Endothelial cell (in vitro differentiated cells): ENCODE measurements around the gene SYT15. TPM values are rescaled to one million over a fixed set of nuclear protein-coding genes. Genes with fewer than 3 reads are reported as not detected.

ENCODE experiments used
- DNase-seq: peaks from one replicate; pipeline ENCODE4 v3.0.0; 2021; ENCODE audit warnings: low spot score
- H3K27ac Mint-ChIP-seq: one replicate; pipeline ENCODE4 v1.8.0; 2021; ENCODE audit warnings: mixed read lengths, inconsistent platforms; ENCODE audit not compliant: unreplicated experiment
- H3K27me3 Mint-ChIP-seq: one replicate; pipeline ENCODE4 v1.8.0; 2021; ENCODE audit warnings: mild to moderate bottlenecking, moderate library complexity, mixed read lengths, inconsistent platforms; ENCODE audit not compliant: unreplicated experiment
- H3K36me3 Mint-ChIP-seq: one replicate; pipeline ENCODE4 v1.8.0; 2021; ENCODE audit warnings: mild to moderate bottlenecking, low read depth, mixed read lengths, inconsistent platforms; ENCODE audit not compliant: unreplicated experiment
- H3K4me1 Mint-ChIP-seq: one replicate; pipeline ENCODE4 v1.8.0; 2021; ENCODE audit warnings: mild to moderate bottlenecking, mixed read lengths, inconsistent platforms; ENCODE audit not compliant: unreplicated experiment
- H3K4me3 Mint-ChIP-seq: one replicate; pipeline ENCODE4 v1.8.0; 2021; ENCODE audit warnings: mild to moderate bottlenecking, mixed read lengths, inconsistent platforms; ENCODE audit not compliant: unreplicated experiment
- H3K9me3 Mint-ChIP-seq: one replicate; pipeline ENCODE4 v1.8.0; 2021; ENCODE audit warnings: mixed read lengths, inconsistent platforms; ENCODE audit not compliant: unreplicated experiment
- CTCF ChIP-seq: fragments of 200-600 bp; sonication (generic); IDR thresholded peaks from one replicate; pipeline ENCODE4 v1.5.0; 2021; ENCODE audit warnings: antibody characterized with exemption; ENCODE audit not compliant: unreplicated experiment
- total RNA-seq: library from RNA; stranded (reverse); fragmentation: NEBNext Ultra II Directional; extraction: Animal tissue kit (Norgen Biotek cat#: 25700); gene quantifications from one replicate; pipeline ENCODE4 v1.2.1, GENCODE V29; 2021; ENCODE audit not compliant: unreplicated experiment

SYT15 gene
- total RNA-seq, 1 donor from 2014 or later, result 0.77 TPM

GRCh38 chr10:46554166-46554781 is 24.7 kb upstream of the SYT15 start:
- Mint-ChIP-seq H3K36me3 (no peaks in the 10 kb centered on the region), H3K4me3 (no peak overlapping the region), H3K27ac (no peak overlapping the region), H3K9me3 (no peaks in the 10 kb centered on the region), H3K27me3 (peaks cover 16% of the 10 kb centered on the region), H3K4me1 (peaks cover 2% of the 10 kb centered on the region)
- DNase-seq, result no peak
- no peak for TF ChIP-seq CTCF

- Mint-ChIP-seq H3K9me3 (no peaks in the 10 kb centered on the region), H3K27ac (no peak overlapping the region), H3K27me3 (peaks cover 16% of the 10 kb centered on the region), H3K4me1 (peaks cover 2% of the 10 kb centered on the region), H3K36me3 (no peaks in the 10 kb centered on the region), H3K4me3 (no peak overlapping the region)
- TF ChIP-seq CTCF, result no peak
- no peak for DNase-seq
Observed at GRCh38 chr10:46555366-46555712, 23.6 kb upstream of the SYT15 start.

- H3K9me3 Mint-ChIP-seq, result no peaks in the 10 kb centered on the region
- no peak for TF ChIP-seq CTCF
- no peaks in the 10 kb centered on the region for H3K36me3 Mint-ChIP-seq
- H3K27me3 Mint-ChIP-seq, result peaks cover 16% of the 10 kb centered on the region
- DNase-seq, result peak; percentile 47
- H3K4me1 Mint-ChIP-seq, result peaks cover 2% of the 10 kb centered on the region
- no peak overlapping the region for H3K27ac Mint-ChIP-seq
- peak overlapping the region; percentile 90 for H3K4me3 Mint-ChIP-seq
Observed at GRCh38 chr10:46555713-46556514, 23.0 kb upstream of the SYT15 start.

GRCh38 chr10:46556515-46557318 is 22.2 kb upstream of the SYT15 start, which contains the start of gene GPRIN2:
TSS of gene GPRIN2 (minus strand) at chr10:46556658. CDS start at chr10:46550736, 5,922 bp downstream.
- H3K4me1 Mint-ChIP-seq, result peaks cover 2% of the 10 kb centered on the region
- no peaks in the 10 kb centered on the region for H3K36me3 Mint-ChIP-seq
- peaks cover 16% of the 10 kb centered on the region for H3K27me3 Mint-ChIP-seq
- no peak for TF ChIP-seq CTCF
- H3K27ac Mint-ChIP-seq, result no peak within 1 kb of the TSS
- no peak for DNase-seq
- no peaks in the 10 kb centered on the region for H3K9me3 Mint-ChIP-seq
- peak within 1 kb of the TSS; percentile 90 for H3K4me3 Mint-ChIP-seq
